ENCODE measurements around the gene PRKCZ. TPM values are rescaled to one million over a fixed set of nuclear protein-coding genes. Genes with fewer than 3 reads are reported as not detected.

Gene PRKCZ
- total and polyA plus RNA-seq, 9 of the 15 experiments (the other 6 are each of a cell fraction or from before 2014, with no cell fraction given): 0.07 to 3.1 (median 1.3) TPM

DNA sequence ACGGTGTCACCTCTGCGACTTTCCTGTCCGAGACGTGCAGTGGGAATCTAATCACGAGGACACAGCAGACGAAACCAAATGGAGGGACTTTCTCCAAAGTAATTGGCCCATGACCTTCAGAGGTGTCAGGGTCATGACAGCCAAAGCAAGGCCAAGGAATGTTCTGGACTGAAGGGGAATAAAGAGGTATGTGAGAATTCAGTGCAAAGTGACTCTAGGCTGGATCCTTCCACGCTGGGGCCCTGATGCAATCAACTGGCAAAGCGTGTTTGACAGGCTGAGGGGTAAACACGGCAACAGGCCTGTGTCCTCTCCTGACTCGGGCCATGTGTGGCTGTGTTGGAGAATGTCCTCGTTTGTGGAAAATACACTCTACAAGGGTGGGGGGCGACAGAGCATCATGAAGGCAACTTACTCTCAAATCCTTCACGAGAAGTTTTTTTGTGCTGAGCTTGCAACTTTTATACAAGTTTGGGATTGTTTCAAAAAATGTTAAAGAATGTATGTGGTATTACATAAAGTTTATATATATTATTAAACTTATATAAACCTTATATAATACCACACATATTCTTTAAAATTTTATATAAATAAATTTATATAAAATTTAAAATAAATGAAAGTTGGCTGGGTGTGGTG, 48.3 kb upstream of the PRKCZ start (continued):
- TF ChIP-seq SAFB2 (IDR thresholded peaks at IDR 0.05; ENCODE audit: borderline replicate concordance, low read depth, low read length, severe bottlenecking) (no peak), ZNF445 (CRISPR knock-in tag; IDR thresholded peaks at IDR 0.05; ENCODE audit: low read depth) (no peak), ATF3 (IDR thresholded peaks at IDR 0.05) (peak; percentile 71), ATF3 (CRISPR knock-in tag; conservative IDR thresholded peaks at IDR 0.05) (no peak), NBN (IDR thresholded peaks at IDR 0.05; ENCODE audit: low read depth) (0 out of 2 replicates have a peak, but pooled peaks have one; percentile 31), ZNF561 (CRISPR knock-in tag; conservative IDR thresholded peaks at IDR 0.05) (no peak), EGR1 (conservative IDR thresholded peaks at IDR 0.05) (no peak), MXI1 (IDR thresholded peaks at IDR 0.05; ENCODE audit: low read depth, low read length) (no peak), FOXJ3 (CRISPR knock-in tag; IDR thresholded peaks at IDR 0.05) (no peak), TRIM25 (IDR thresholded peaks at IDR 0.05; ENCODE audit: borderline replicate concordance) (no peak), ZBTB8A (IDR thresholded peaks at IDR 0.05; ENCODE audit: partially characterized antibody) (no peak), ZNF584 (CRISPR knock-in tag; IDR thresholded peaks at IDR 0.05; ENCODE audit: low read depth) (peak; percentile 91), XRCC4 (IDR thresholded peaks at IDR 0.05; ENCODE audit: extremely low read depth, insufficient read depth, insufficient read length) (no peak), ZNF140 (CRISPR knock-in tag; IDR thresholded peaks at IDR 0.05) (no peak), BRD9 (IDR thresholded peaks at IDR 0.05; ENCODE audit: low read depth, partially characterized antibody) (no peak), PHF21A (IDR thresholded peaks at IDR 0.05; ENCODE audit: borderline replicate concordance, low read depth) (no peak), ZEB2 (IDR thresholded peaks at IDR 0.05) (no peak), ZSCAN29 (IDR thresholded peaks at IDR 0.05) (no peak)
- TF ChIP-seq, protein P1, sequence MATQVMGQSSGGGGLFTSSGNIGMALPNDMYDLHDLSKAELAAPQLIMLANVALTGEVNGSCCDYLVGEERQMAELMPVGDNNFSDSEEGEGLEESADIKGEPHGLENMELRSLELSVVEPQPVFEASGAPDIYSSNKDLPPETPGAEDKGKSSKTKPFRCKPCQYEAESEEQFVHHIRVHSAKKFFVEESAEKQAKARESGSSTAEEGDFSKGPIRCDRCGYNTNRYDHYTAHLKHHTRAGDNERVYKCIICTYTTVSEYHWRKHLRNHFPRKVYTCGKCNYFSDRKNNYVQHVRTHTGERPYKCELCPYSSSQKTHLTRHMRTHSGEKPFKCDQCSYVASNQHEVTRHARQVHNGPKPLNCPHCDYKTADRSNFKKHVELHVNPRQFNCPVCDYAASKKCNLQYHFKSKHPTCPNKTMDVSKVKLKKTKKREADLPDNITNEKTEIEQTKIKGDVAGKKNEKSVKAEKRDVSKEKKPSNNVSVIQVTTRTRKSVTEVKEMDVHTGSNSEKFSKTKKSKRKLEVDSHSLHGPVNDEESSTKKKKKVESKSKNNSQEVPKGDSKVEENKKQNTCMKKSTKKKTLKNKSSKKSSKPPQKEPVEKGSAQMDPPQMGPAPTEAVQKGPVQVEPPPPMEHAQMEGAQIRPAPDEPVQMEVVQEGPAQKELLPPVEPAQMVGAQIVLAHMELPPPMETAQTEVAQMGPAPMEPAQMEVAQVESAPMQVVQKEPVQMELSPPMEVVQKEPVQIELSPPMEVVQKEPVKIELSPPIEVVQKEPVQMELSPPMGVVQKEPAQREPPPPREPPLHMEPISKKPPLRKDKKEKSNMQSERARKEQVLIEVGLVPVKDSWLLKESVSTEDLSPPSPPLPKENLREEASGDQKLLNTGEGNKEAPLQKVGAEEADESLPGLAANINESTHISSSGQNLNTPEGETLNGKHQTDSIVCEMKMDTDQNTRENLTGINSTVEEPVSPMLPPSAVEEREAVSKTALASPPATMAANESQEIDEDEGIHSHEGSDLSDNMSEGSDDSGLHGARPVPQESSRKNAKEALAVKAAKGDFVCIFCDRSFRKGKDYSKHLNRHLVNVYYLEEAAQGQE (IDR thresholded peaks at IDR 0.05; ENCODE audit: borderline replicate concordance): no peak
- TF ChIP-seq, protein P1 (CRISPR knock-in tag; IDR thresholded peaks at IDR 0.05; ENCODE audit: low read depth): no peak
